GM19099 (cell line): ENCODE results near the gene SAA4.

Experiments
- POLR2A ChIP-seq: IDR thresholded peaks from 3 replicates; pipeline ENCODE4 v1.6.1; 2011; ENCODE audit warnings: low read depth; ENCODE audit not compliant: insufficient read length; ENCODE audit errors: extremely low read depth

SAA4 gene

DNA sequence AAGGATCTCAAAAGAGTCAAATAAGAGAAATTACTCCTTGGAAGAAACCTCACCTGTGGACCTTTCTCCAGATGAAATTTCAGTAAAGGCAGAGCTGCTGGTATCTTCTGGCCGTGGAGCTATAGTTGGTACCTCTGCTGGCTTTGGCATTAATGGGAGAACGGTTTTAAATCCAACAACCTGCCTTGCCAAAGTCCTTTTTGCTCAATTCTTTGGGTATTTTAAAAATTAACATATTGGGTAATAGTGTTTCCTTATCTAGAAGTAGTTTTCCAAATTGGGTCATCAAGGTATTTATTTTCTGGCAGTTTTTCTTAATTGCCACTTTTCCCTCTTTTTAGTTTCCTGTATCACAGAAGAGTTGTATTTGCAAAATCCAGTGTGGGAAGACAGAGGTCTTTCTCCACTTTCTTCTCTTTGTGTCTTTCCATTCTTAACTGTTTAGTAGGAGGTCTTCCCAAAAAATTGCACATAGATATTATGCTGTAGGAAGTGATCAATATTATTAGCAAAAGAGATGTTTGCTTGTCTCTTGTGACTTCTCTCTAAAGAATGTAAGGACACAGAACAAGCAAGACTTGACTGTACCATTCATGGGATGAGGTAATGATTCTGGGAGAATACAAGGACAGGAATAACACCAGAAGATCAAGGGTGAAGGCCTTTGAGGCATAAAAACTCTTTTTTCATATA, at the start of gene SAA4:
TSS of gene SAA4 (minus strand) at position 139 of the 693 bp plus-strand sequence. CDS start 876 bp downstream, outside the sequence.
- TF ChIP-seq POLR2A, result no peak

DNA sequence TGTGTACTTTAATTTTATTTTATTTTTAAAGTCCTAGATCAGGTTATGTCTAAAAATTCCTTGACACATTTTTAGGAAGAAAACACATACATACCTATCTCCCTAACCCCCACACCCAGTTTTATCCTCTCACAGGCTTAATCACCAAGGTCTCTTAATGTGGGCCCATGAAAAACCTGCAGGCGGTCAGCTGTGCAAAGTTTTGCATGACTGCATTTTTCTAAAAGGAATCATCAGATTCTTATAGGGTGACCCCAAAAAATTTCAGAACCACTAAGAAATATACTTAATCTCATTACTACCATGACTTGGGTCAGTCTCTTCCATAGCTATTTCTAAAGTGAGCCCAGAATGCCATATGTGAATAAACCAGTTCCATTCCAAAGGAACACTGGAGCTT, 49.2 kb upstream of the SAA4 start:
- no peak for TF ChIP-seq POLR2A

GRCh38 chr11:18282626-18283025, 46.0 kb upstream of the SAA4 start:
- no peak for TF ChIP-seq POLR2A

DNA sequence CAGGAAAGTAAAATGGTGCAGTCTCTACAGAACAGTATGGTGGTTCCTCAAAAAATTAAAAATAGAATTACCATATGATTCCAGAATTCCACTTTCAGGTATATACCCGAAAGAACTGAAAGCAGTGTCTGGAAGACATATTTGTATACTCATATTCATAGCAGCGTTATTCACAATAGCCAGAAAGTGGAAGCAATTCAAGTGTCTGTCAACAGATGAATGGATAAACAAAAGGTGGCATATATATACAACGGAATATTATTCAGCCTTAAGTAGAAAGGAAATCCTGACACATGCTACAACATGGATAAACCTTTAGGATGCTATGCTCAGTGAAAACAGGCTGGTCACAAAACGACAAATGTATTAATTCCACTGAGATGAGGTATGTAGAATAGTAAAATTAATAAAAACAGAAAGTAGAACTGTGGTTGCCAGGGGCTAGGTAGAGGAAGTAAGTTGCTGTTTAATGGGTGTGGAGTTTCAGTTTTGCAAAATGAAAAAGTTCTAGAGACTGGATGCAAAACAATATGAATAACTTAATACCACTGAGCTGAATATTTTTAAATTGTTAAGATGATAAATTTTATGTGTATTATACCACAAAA, 43.9 kb upstream of the SAA4 start:
- no peak for TF ChIP-seq POLR2A

- no peak for TF ChIP-seq POLR2A
Observed at GRCh38 chr11:18277565-18278271, 41.1 kb upstream of the SAA4 start.

- TF ChIP-seq POLR2A, result no peak
Observed at GRCh38 chr11:18271206-18271605, 34.6 kb upstream of the SAA4 start.

DNA sequence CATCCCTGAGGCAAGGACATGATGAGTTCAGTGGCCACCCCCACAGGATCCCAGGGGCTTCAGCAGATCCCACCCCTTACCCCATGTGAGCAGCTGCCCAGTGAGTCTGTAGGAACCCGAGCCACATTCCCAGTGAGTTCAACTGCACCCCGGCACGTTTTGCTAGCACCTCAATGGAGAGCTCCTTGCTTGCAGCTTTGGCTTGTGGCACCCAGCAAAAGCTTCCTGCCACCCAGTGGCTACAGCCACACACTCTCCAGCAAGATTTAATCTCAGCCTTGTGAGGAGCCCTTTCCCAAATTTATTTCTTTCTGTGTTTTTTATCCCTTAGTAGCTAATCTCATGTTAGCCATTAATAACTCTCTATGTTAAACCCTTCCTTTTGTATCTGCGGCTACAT, 33.5 kb upstream of the SAA4 start:
- TF ChIP-seq POLR2A, result no peak

- TF ChIP-seq POLR2A, result no peak
Observed at GRCh38 chr11:18265949-18266348, 29.3 kb upstream of the SAA4 start, which contains the start of gene SAA1. Gene SAA1, plus strand, starts transcription at chr11:18266264. Its CDS starts 624 bp downstream, at chr11:18266888.

GRCh38 chr11:18264677-18265555, 28.3 kb upstream of the SAA4 start:
- no peak for TF ChIP-seq POLR2A

DNA sequence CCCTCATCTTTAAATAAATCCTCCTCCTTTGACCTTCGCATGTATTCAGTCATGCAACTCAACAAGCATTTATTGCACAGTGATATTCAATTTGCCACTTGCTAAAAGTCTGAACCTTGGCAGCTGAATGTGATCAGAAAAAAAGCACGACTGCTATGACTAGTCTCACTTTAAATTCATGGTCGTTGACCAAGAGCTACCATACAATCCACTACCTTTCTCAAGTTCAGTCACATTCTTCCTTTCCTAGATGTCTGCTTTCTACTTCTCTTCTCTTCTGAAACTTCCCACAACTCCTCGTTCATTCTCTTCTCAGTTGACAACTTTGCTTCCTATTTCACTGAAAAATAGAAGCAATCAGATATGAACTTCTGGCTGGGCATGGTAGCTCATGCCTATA, 27.4 kb upstream of the SAA4 start:
- no peak for TF ChIP-seq POLR2A

GRCh38 chr11:18261721-18262120, 25.1 kb upstream of the SAA4 start:
- TF ChIP-seq POLR2A, result no peak

GRCh38 chr11:18259259-18259658, 22.7 kb upstream of the SAA4 start:
- TF ChIP-seq POLR2A, result no peak

GRCh38 chr11:18254781-18255361, 18.3 kb upstream of the SAA4 start:
- no peak for TF ChIP-seq POLR2A

GRCh38 chr11:18253778-18254338, 17.3 kb upstream of the SAA4 start:
- TF ChIP-seq POLR2A, result no peak
